ENCODE results near the gene SULT4A1.
"Not testable (repeated sequence)": the region's sequence is repeated elsewhere in the genome, so short reads cannot be mapped to it uniquely, and the experiment has no call there.

The SULT4A1 gene, protein sequence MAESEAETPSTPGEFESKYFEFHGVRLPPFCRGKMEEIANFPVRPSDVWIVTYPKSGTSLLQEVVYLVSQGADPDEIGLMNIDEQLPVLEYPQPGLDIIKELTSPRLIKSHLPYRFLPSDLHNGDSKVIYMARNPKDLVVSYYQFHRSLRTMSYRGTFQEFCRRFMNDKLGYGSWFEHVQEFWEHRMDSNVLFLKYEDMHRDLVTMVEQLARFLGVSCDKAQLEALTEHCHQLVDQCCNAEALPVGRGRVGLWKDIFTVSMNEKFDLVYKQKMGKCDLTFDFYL

DNA sequence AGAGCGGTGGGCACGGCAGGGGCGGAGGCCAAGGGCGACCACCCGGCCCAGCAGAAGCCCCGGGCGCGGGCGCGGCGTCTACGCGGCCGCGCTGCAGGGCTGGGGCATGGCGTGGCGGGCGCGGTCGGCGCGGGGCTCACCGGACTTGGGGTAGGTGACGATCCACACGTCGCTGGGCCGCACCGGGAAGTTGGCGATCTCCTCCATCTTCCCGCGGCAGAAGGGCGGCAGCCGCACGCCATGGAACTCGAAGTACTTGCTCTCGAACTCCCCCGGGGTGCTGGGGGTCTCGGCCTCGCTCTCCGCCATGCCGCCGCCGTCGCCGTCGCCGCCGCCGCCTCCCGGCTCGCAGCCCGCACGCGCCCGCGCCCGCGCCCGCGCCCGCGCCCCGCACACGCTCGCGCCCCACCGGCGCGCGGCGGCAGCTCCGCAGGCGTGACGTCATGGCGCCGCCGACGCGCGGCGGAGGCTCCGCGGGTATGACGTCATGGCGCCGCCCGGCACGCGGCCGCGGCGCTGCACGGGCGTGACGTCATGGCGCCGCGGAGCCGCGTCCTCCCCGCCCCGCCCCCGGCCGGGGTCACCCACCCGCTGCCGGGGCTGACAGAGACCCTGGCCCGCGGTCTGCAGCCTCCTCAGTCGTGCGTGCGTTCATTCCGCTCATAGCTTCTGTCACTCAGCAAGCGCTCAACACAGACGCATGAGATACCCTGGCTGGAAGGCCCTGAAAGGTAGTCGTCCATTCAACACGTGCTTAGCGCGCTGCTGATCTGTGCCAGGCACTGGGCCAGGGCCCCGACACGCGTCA is at the start of gene SULT4A1:
SULT4A1 (minus strand) TSS at position 440 of the 808 bp plus-strand sequence; CDS start at position 309, 131 bp downstream.
- no peak for FAIRE-seq

DNA sequence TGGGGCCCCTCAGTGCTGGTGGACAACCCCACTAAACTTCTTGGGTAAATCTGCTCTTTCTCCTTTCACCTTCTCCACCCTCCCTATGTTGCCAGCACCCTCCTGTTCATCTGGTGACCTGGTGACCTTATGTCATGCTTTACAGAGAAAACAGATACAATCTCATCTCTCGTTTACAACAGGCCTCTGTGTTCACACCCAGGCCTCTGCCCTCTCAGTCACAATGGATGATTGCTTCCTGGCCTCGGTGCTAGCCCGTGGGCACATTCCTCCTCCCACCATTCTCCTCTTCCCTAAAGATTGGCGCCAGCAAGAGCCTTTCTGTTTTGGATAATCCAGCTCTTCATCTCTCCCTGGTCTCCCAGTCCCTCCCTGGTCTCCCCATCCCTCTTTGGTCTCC is 49.0 kb upstream of the SULT4A1 start:
- no peak for FAIRE-seq

DNA sequence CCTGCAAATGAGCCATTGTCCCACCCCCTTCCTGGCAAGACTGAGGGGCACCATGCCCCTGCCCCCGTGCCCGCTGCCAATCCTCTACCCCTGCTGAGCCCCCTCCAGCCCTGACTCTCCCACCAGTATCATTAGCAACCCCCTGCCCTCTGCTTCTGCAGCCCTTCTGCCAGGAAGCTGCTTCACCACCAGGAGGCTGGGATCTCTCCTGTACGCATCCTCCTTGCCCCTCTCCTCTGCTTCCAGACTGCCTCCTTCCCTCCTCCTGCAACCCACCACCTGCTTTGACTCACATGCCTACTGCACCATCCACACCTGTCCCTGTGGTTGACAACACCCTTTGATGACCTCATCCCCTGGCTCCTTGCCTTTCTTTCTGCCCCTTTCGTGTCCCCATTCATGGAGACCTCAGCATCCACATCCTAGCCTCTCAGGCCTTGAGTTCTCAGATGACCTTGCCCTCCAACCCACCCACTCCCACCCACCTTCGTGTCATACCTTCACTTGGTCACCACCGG is 47.9 kb upstream of the SULT4A1 start:
- FAIRE-seq, result no peak

DNA sequence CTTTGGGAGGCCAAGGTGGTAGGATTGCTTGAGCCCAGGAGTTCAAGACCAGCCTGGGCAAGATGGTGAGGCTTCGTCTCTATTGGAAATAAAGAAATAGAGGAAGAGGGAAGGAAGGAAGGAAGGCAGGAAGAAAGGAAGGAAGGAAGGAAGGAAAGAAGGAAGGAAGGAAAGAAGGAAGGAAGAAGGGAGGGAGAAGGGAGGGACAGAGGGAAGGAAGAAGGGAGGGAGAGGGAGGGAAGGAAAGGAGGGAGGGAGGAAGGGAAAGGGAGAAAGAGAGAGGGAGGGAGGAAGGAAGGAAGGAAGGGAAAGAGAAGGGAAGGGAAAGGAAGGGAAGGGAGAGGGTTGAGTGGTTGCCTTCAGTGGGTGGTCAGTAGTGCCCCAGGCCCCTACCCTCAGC is 47.4 kb upstream of the SULT4A1 start:
- no peak for FAIRE-seq

DNA sequence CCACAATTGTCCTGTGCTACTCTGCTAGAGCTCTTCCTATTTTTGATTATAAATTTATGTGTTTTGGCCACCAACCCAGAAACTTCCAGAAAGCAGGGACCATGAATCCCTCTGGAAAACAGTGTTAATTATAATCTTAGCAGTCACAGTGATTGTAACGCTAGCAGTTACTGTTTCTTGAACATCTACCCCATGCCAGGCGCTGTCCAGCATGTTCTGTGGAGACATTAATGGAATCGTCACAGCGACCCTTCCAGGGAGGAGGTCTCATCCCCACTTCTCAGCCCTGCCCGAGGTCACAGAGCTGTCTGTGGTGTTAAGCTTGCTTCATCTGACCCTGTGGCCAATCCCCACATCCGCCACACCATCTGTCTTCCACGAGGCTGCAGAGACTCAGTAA is 43.4 kb upstream of the SULT4A1 start:
- FAIRE-seq, result no peak

DNA sequence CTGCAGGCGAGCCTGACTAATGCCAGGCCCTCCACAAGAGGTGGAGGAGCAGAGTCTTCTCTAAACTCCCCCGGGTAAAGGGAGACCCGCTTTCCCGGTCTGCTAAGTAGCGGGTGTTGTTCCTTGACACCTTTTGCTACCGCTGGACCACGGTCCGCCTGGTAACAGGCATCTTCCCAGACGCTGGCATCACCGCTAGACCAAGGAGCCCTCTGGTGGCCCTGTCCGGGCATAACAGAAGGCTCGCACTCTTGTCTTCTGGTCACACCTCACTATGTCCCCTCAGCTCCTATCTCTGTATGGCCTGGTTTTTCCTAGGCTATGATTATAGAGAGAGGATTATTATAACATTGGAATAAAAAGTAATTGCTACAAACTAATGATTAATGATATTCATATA is 42.1 kb upstream of the SULT4A1 start:
- not testable (repeated sequence) for FAIRE-seq

DNA sequence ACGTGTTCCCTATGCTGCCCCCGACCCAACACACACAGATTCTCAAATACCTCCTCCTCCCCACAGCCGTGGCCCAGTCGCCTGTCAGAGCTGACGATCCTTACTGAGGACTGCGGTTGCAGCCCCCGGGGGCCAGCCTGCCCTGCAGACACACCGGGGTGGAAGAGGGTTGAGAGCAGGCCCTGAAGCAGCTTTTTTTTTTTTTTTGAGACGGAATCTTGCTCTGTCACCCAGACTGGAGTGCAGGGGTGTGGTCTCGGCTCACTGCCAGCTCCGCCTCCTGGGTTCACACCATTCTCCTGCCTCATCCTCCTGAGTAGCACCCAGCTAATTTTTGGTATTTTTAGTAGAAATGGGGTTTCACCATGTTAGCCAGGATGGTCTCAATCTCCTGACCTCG is 40.7 kb upstream of the SULT4A1 start:
- FAIRE-seq, result not testable (repeated sequence)

DNA sequence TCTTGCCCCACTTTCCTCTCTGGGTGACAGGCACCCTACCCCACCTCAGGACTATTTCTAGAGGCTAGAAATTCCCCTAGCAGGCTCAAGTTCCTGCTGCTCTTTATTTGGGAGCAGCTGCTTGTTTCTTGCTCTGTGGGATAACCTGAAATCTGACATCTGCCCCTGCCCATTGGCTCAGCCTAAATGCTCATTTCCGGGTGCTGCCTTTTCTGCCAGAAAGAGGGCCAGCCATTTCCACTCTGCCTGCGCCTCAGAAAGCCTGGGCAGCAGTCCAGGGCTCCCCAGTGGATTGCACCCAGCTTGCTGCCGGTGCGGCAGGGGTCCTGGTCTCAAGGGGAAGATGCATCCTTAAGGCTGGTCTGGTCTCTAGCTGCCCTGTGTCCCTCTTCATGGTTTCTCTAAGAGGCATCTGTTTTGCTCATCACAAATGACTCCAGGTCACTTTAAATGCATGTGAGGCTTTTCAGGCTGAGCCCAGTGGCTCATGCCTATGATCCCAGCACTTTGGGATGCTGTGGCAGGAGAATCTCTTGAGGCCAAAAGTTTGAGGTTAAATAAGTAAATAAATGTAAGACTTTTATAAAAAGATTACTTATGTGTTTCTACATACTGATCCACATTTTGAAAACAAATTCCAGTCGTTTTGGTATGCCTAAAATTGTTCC is 39.8 kb upstream of the SULT4A1 start:
- no peak for FAIRE-seq

DNA sequence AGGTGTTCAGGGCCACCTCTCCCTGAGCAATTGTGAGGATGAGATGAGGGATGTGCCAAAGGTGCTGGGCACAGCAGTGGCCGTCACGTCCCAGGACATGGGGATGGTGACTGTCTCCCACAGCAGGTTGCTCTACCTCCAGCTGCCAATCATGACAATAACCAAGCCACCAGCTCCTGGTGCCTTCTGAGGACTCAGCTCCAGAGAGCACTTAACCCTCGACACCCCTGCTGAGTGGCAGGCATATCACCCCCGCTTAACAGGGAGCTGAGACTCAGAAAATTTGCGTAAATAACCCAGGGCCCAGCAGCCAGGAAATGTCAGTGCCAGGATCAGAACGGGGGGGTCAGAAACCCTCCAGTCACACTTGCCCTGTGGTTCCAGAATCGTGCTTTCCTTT is 37.9 kb upstream of the SULT4A1 start:
- no peak for FAIRE-seq

DNA sequence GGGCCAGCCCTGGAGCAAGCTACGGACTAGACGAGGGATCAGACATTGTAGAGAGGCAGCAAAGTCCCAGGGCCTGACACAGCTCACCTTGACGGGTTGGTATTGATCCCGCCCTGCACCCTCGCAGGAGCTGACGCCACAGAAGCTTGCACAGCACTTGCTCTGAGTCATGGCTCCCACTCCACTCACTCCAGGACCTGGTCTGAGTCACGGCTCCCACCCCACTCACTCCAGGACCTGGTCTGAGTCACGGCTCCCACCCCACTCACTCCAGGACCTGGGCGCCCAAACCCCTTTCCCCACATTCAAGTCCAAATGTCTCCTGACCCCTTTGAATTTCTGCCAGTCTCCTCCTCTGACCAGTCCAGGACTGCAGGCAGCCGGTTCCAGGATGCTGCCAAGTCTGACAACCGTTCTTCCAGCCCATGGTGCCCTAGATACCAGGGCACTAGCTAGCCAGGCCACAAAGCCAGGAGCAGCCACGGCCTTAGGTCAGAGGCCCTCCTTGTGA is 35.5 kb upstream of the SULT4A1 start:
- no peak for FAIRE-seq

DNA sequence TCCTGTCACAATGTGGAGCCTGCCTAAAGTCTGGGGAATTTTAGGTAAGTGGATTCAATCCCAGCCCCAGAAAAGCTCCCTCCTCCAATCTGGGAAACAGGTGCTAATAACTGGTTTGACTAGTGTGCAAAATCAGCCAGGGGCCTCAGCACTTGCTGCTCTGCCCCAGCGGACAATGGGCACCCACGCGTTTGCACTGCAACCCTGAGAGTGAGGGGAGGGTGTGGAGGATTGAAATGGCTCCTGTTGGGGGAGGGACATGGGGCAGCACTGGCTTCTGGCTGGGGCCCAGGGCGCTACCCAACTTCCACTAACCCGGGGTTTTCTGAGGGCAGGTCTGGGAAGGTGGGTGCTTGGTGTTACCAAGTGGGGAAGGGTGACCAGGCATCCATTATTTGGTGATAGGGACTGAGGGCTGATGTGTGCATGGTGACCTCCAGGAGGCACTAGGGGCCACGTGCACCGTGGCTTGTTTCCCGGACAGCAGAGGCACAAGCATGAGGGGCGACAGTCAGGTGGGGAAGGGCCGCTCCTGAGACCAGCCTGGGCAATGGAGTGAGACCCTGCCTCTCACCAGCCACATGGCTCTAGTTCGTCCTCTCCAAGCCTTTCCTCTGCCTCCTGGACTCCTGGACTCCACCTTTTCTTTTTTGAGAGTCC is 33.8 kb upstream of the SULT4A1 start:
- no peak for FAIRE-seq

DNA sequence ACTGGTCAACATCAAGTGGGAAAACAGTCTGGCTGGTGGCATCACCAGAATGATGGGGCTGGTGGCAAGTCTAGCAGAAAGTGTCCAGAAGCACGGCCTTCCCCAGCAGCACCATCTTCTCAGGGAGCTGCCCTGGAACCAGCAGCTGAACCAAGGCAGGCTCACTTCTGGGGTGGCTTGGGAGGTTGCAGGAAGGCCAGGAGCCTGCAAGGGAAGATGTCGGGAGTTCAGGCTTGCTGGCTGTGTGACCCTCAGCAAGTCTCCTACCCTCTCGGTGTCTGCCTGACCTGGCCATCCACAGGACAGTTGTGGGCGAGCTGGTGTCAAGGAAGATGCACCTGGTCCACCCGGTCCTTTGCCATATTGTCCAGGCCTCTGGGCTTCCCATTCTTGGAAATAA is 31.8 kb upstream of the SULT4A1 start:
- no peak for FAIRE-seq

DNA sequence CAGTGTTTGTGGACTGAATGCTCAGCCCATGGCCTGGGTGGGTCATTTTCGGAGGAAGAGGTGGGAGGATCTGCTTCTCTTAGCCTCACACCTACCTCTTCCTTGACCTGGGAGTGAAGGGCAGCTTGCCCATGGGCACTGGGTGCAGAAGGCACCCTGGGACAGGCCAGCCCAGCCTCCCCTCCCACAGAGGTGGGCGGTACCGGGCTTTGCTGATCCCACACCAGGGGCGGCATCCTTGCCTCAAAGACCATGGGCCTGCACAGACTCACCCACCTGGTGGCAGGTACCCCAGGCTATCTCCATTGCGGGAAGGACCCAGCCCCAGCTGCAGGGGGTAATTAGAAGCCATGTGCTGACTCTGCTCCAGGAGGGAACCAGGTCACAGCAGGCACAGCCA is 31.0 kb upstream of the SULT4A1 start:
- FAIRE-seq, result no peak

DNA sequence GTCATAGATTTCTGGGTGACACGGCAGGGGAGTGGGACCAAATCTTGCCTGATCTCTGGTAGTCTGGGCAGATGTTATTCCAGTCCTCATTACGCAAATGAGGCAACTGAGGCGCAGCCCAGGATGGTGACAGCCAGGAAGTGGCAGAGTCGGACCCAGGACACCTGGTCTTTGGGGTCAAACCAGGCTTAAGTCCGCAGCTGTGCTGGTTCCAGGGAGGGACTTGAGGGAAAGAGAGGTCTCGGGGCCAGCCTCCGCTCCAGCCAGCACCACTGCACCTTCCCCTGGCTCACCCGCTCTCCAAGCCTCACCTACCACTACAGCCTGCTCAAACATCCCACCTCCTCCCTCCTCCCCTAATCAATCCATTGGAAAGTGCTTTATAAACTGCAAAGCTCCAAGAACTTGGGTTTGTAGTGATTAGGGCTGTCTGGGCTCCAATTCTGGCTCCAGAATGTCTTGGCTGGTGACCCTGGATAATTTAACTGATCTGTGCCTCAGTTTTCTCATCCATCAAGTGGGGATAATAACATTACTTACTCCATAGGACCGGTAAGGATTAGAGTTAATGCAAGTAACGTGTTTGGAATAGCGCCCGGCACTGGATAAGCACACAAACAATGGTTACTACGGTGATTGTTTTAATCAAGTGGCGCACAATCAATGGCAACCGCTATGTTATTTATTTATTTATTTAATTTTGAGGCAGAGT is 30.0 kb upstream of the SULT4A1 start:
- no peak for FAIRE-seq

DNA sequence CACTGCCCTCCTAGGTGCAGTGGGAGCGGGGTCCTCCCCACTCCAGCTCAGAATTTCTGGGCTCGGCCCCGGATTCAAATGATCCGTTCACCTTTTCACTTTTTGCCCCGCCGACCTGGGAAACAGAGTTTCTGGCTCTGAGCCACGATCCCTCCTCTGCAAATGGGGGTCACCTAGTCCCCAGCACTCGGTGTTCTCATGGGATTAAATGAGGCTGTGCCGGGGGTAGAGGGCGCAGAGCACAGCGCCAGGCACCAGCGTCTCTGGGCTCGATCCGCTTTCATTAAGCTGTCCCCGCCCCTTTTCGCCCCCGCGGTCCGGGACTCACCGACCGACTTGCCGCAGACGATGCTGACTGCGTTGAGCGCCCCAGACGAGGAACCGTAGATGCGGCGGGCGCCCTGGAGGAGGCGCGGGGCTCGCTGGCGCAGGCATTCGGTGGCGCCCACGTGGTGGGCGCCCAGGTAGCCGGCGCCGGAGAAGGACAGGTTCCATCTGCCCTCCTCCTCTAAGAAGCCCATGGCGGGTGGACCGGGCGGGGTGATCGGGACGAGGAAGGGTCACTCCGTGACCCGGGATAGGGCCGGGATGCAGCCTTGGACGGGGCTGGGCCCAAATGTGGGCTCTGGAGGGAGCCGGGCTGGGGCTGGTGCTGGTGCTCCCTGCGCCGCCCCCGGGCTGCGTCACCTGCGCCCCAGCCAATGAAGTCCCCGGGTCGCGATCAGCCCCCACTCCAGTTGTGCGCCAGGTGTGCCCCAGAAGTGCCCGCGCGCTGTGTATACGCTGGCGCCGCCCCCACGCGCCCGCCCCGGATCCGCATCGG is 29.3 kb upstream of the SULT4A1 start, which contains the start of gene PNPLA5:
PNPLA5 (minus strand) TSS at position 654 of the 823 bp plus-strand sequence; CDS start at position 521, 133 bp downstream.
- FAIRE-seq, result no peak

DNA sequence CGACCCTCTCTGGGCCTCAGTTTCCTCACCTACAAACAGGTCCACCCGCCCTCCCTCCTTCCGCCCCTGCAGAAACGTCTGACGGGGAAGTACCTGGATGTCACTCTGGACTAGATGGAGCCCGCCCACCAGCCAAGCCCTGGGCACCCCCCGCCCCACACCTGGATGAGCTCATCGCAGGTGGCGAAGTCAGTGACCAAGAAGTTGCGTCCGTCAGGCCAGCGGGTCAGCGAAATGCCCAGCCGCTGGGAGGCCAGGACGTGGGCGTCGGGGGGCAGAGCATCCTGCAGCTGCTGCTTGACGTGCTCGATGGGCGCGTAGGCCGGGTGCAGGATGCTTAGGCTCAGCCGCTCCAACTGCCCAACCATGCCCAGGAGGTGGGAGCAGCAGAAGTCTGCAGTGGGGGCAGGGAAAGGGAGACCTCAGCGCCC is 28.6 kb upstream of the SULT4A1 start:
- FAIRE-seq, result no peak

DNA sequence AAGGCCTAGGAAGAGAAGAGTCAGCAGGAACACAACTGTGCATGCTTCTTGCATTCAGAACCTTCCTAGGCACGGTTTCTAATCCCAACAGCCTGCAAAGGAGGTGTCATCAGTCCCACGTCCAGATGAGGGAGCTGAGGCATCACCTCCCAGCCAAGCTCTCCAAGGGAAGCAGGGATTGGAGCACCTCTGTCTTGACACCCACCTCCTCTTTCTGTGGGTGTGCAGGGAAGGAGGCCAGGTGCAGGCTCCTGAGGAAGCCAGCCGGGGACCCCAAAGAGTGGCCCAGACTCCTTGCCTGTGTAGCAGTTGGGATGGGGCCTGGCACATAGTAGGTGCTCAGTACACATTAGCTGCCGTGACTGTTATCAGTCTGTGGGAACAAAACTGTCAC is 27.5 kb upstream of the SULT4A1 start:
- FAIRE-seq, result no peak

DNA sequence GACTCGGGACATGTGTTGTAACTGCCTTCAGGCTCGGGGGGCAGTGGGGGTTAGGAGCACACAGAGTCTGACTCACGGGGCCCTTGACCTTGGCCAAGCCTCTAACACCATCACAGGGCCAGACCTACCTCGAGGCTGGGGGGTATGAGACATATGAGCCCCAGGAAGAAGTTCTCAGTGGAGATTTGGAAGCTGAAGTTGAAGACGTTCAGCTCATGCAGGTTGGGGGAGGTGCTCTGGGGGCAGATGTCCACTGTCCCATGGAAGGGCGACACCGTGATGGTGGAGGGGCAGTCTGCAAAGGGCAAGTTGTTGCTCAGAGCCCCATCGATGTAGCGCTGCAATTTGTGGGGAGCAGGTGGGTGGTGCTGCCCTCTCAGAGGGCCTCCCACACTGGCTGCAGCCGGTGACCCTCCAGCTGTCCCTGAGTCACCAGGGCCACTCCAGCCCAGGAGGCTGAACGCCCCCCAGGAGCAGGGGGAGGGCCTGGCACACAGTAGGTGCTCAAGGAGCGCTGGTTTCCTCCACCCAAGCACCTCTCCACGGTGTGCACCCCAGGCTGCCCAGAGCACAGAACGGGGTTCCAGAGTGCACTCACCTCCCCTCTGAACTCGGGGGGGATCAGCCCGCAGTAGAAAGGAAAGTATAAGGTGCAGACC is 27.0 kb upstream of the SULT4A1 start:
- FAIRE-seq, result no peak

DNA sequence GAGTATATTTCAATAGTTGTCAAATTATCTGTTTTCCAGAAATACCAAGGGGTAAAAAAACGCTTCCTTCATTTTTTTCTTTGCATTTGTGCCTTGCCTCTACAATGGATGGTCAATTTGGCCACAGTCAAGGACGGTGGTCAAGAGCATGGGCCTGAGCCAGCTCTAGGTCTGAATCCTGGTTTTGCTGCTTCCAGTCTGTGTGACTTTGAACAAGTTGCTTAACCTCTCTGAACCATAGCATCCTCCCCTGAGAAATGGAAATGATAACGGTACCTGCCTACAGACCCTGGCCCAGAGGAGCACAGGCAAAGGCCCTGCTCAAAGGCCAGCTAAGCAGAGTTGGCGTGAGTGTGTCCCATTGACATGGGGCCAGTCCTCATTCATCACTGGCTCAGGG is 26.4 kb upstream of the SULT4A1 start:
- FAIRE-seq, result no peak

DNA sequence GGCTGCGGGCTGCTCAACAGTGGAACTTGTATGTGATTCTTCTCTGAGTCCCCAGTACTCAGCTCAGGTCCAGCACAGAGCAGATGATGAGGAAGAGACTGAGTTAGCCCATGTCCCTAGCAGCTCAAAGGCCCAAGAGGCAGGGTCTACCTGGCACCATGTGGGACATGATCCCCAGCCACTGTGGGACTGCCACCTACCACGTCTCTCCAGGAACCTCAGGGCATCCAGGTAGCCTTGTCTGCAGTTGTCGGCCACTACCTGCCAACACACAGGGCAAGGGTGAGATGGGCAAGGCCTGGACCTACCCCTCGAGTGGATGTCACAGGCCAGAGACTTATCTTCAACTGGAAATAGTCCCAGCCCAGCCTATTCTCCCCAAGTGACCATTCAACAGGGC is 25.1 kb upstream of the SULT4A1 start:
- no peak for FAIRE-seq
